Thyroid gland (tissue), 4 donors: ENCODE measurements around the gene RAPGEF3.

Source experiments
- POLR2A ChIP-seq, 2 donors: fragments of 450-650 bp; IDR thresholded peaks; one replicate each; pipeline ENCODE4 v1.6.1; 2017; ENCODE audit warnings: antibody characterized with exemption in 2 of 2, mild to moderate bottlenecking in 2 of 2, moderate library complexity in 1 of 2
- TF ChIP-seq, protein P1 (sequence below), 6 experiments: fragments of 200-600 bp in 3 of 6; fragments of 450-650 bp in 3 of 6; sonication (generic) in 3 of 6; IDR thresholded peaks; one replicate each; pipeline ENCODE4 v1.5.1; 2016 to 2019; ENCODE audit warnings: antibody characterized with exemption in 6 of 6, mild to moderate bottlenecking in 2 of 6, inconsistent platforms in 1 of 6, moderate library complexity in 1 of 6

DNA sequence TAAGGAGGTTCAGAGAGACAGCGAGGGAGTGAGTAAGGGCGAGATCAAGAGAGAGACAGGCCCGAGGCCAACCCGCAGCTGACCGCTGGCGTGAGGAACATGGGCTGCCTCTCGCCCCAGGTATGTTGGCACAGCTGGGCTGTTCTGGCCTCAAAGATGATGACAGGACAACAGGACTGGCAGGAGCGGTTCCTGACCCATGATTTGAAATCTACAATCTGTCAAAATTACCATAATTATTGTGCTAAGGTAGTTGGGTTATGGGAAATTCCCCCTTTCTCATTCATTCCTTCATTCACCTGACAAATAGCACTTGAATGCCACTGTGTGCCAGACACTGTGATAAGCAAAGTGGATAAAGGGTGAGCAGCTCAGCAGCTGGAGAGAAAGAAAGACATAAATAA, 28.3 kb downstream of the RAPGEF3 start:
- TF ChIP-seq, protein P1, sequence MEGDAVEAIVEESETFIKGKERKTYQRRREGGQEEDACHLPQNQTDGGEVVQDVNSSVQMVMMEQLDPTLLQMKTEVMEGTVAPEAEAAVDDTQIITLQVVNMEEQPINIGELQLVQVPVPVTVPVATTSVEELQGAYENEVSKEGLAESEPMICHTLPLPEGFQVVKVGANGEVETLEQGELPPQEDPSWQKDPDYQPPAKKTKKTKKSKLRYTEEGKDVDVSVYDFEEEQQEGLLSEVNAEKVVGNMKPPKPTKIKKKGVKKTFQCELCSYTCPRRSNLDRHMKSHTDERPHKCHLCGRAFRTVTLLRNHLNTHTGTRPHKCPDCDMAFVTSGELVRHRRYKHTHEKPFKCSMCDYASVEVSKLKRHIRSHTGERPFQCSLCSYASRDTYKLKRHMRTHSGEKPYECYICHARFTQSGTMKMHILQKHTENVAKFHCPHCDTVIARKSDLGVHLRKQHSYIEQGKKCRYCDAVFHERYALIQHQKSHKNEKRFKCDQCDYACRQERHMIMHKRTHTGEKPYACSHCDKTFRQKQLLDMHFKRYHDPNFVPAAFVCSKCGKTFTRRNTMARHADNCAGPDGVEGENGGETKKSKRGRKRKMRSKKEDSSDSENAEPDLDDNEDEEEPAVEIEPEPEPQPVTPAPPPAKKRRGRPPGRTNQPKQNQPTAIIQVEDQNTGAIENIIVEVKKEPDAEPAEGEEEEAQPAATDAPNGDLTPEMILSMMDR (IDR thresholded peaks at IDR 0.05) = no peak
- no peak for TF ChIP-seq POLR2A (IDR thresholded peaks at IDR 0.05)
